Measurements from ENCODE around the gene KIF26B.
"Not testable (repeated sequence)": the region's sequence is repeated elsewhere in the genome, so short reads cannot be mapped to it uniquely, and the experiment has no call there.

The KIF26B gene

DNA sequence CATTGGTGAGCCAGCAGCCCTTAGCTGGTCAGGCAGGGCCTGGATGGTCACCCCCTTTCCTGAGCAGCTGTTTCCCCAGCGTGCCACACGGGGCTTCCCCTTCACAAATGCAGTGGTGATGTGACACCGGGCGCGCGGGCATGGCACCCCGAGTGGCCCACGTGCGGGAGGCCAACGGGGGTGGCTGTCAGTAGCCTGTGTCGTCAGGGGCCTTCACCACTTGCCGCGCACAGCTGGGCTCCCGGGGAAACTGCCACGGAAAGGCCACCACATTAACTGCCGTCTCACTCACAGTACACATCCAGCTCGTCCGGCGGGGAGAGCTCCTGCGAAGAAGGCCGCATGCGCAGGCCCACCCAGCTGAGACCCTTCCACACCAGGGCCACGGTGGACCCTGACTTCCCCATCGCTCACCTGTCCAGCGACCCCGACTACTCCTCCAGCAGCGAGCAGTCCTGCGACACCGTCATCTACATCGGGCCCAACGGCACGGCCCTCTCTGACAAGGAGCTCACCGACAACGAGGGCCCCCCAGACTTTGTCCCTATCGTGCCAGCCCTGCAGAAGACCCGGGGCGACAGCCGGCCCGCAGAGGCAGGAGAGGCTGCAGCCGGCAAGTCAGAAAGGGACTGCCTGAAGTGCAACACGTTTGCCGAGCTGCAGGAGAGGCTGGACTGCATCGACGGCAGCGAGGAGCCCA is 530.5 kb downstream of the KIF26B start:
- DNase-seq (ENCODE audit: low read depth), result no peak

DNA sequence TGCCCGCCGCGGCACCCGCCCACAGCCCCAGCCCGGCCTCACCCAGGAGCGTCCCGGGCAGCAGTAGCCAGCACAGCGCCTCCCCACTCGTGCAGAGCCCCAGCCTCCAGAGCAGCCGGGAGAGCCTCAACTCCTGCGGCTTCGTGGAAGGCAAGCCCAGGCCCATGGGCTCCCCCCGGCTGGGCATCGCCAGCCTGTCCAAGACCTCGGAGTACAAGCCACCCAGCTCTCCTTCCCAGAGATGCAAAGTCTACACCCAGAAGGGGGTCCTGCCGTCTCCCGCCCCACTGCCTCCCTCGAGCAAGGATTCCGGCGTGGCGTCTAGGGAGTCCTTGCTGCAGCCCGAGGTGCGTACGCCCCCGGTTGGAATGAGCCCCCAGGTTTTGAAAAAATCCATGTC is 531.2 kb downstream of the KIF26B start:
- no peak for DNase-seq (ENCODE audit: low read depth)

GRCh38 chr1:245686446-245687030 is 531.8 kb downstream of the KIF26B start:
- no peak for DNase-seq (ENCODE audit: low read depth)

DNA sequence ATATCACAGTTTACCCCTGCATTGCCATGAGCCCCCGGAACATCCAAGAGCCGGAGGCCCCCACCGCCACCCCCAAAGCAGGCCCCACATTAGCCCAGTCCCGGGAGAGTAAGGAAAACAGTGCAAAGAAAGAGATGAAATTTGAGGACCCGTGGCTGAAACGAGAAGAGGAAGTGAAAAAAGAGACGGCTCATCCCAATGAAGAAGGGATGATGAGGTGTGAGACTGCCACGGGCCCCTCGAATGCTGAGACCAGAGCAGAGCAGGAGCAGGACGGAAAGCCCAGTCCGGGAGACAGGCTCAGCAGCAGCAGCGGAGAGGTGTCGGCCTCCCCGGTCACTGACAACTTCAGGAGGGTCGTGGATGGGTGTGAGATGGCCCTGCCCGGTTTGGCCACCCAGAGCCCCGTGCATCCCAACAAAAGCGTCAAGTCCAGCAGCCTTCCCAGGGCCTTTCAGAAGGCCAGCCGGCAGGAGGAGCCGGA is 532.4 kb downstream of the KIF26B start:
- no peak for DNase-seq (ENCODE audit: low read depth)

DNA sequence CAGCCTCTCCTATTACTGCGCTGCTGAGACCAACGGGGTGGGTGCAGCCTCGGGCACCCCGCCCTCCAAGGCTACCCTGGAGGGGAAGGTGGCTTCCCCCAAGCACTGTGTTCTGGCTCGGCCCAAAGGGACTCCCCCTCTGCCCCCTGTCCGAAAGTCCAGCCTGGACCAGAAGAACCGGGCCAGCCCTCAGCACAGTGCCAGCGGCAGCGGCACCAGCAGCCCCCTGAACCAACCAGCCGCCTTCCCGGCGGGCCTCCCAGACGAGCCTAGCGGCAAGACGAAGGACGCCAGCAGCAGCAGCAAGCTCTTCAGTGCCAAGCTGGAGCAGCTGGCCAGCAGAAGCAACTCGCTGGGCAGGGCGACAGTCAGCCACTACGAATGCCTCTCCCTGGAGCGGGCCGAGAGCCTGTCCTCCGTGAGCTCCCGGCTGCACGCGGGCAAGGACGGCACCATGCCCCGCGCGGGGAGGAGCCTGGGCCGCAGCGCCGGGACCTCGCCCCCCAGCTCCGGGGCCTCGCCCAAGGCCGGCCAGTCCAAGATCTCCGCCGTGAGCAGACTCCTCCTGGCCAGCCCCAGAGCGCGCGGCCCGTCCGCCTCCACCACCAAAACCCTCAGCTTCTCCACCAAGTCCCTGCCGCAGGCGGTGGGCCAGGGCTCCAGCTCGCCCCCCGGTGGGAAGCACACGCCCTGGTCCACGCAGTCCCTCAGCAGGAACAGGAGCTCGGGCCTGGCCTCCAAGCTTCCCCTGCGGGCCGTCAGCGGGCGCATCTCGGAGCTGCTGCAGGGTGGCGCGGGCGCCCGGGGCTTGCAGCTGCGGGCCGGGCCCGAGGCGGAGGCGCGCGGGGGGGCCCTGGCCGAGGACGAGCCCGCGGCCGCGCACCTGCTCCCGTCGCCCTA is 533.1 kb downstream of the KIF26B start:
- no peak for DNase-seq (ENCODE audit: low read depth)

DNA sequence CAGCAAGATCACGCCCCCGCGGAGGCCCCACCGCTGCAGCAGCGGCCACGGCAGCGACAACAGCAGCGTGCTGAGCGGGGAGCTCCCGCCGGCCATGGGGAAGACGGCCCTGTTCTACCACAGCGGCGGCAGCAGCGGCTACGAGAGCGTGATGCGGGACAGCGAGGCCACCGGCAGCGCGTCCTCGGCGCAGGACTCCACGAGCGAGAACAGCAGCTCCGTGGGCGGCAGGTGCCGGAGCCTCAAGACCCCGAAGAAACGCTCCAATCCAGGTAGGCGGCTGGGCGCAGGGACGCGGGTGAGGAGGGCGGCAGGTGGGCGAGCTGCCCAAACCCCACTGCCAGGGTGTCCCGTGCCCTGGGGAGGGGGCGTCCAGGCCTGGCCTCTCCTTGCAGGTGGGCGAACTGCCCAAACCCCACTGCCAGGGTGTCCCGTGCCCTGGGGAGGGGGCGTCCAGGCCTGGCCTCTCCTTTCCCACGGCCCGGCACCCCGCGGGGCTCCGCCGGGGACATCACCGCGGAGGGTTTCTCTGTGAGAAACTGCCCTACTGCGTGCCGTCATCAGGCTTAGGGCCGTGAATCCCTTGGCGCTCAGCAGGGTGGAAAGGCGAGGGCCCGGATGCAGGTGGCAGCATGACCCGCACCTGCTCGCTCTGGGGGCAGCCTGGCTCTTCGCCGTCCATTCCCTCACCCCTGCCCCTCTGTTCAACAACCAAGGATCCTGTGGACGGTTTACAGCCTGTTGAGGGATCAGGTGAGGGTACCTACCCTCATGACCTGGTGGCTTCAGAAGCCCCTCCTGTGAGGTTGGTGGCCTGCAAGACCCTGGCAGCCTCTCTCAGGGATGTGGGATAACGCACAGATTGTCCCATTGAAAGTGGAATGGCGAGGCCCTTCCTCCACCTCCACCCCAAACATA is 534.0 kb downstream of the KIF26B start:
- no peak for DNase-seq (ENCODE audit: low read depth)

- no peak for DNase-seq (ENCODE audit: low read depth)
These were observed 535.4 kb downstream of the KIF26B start for GRCh38 chr1:245690156-245690690.

GRCh38 chr1:245690946-245691541 is 536.3 kb downstream of the KIF26B start:
- no peak for DNase-seq (ENCODE audit: low read depth)

DNA sequence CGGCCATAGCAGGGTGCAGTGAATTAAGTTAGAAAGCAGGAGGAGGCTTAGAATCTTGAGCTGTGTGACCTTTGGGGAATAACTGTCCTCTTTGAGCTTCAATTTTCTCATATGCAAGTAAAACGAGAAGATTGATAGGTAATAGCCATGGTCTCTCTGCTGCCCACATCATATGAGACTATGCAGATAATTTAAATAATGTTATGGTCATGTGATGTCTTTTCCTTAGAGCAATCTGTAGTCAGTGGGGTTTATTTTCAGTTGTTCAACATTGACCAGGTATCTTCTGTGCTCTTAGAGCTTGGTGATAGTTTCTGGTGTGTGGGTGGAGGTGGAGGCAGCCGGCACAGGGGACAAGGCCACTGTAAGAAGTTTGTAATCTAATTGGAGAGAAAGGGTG is 537.1 kb downstream of the KIF26B start:
- no peak for DNase-seq (ENCODE audit: low read depth)

DNA sequence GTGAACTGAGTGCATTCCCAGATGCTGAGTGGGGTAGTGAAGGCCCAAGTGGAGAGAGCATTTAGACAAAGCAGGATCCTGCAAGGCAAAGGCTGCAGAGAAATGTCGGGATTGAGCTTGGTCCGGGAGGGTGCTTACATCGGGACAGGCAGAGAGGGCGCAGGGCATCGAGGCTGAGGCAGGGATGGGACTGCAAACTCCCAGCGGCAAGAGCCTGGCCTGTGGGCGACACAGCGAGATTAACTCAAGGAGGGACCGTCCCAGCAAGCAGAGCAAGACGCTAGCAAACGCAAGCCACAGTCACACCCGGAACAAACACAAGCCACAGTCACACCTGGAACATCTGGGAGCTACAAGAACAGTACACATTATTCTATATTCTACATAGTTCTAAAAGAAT is 537.5 kb downstream of the KIF26B start:
- no peak for DNase-seq (ENCODE audit: low read depth)

- DNase-seq (ENCODE audit: low read depth), result no peak
These were observed 538.5 kb downstream of the KIF26B start for GRCh38 chr1:245693116-245693793.

DNA sequence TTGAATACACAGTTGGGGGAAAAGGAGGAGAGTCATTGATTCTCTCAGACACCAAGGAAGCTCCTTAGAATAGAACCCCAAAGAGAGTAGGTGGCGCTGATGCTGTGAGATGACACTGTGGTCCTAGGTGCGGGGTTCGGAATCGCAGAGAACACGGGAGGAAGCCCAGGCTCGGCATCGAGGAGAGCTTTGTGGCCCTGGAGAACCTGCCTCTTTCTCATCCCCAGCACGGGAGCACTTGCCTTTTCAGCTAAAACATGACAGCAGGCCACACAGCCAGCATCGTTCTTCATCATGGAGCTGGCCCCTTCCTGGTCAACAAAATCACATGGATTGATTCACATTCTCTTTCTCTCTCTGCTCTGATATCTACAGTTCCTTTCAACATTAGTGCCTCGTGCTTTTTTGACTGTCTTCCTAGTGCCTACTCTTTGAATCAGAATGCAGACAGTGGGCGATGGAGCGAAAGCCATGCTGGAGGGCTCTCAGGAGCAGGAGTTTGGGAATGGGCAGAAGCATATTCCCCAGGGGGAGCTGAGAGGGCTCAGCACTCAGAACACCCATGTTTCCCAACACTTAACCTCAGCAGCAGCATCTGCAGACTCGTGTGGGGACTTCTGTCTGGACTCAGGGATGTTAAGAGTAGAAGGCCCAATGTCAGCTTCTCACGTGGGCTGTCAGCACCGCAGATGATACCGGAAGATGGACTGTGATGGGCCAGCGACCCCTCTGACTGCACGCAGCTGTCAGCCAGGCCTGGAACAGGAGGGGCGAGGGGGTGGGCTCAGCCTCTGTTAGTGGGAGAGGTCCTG is 539.4 kb downstream of the KIF26B start:
- no peak for DNase-seq (ENCODE audit: low read depth)

DNA sequence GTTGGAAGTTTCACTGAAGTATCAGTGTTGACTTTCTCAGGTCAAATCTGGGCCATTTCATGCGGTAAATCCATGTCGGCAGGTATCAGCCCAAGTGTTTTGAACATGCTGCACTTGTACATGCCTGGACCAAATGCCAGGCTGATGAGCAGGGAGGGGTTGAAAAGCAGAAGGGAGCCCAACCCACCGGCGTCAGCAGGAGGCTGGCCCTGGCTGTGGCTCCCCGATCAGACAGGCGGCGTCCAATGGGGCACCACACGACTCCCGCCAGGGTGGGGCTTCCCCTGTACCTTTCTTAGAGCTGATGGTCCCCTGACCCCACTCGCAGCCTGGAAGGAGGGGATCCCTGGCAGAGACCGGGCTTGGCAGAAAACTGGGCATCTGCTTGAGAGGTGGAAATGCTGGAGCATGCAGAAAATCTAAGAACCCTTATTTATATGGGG is 540.0 kb downstream of the KIF26B start:
- no peak for DNase-seq (ENCODE audit: low read depth)

DNA sequence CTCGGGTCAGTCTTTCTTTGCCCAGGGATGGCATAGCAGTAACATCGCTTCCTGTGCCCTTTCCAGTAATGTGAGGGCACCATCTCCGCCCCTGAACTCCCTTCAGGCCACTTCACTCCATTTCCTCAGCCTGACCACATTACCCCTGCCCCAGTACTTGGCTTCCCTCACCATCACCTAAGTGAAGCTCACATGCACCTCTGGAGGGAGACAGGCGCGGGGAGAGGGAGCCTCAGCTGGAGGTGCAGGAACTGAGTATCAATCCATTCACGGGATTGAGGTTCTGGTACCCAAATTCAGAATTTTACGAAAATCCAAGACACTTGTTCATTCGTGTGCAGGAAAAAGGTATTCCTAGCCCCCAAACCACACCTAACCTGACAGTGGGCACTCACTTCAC is 540.4 kb downstream of the KIF26B start:
- DNase-seq (ENCODE audit: low read depth), result no peak

DNA sequence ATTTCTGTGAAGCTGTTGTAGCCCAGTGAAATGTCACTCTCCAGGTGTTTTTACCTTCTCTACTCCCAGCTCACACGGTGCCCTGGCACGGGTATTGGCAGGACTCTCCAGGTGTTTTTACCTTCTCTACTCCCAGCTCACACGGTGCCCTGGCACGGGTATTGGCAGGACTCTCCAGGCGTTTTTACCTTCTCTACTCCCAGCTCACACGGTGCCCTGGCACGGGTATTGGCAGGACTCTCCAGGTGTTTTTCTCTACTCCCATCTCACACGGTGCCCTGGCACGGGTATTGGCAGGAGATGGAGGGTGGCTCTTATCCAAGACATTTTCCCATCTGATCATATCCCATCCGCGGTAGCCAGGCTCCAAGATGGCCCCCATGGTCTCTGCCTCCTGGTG is 540.9 kb downstream of the KIF26B start:
- not testable (repeated sequence) for DNase-seq (ENCODE audit: low read depth)

DNA sequence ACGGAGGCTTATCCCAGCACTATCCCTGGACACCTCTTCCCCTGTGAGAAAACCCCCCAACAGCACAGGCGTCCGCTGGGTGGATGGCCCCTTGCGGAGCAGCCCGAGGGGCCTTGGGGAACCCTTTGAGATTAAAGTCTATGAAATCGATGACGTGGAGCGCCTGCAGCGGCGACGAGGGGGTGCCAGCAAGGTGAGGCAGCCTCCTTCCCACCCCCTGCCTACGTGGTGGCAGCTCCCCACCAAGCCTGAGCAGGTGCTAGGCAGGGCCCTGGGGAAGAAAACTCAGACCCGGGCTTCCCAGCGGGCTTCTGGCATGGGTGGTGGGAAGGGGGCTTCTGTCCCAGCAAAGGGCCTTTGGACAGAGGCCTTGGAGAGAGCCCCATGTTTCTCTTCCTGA is 543.3 kb downstream of the KIF26B start:
- DNase-seq (ENCODE audit: low read depth), result no peak

DNA sequence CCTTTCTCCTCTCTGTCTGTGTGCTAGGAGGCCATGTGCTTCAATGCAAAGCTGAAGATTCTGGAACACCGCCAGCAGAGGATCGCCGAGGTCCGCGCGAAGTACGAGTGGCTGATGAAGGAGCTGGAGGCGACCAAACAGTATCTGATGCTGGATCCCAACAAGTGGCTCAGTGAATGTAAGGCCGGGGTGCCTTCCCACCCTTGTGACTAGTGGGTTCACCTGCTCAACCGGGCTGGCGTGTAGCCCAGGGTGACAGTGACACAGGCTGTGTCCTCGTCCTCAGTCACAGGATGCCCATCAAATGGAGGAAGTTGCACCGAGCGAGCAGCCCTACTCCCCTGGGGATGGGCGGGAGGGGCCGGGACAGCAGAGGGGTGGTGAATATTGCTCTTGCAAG is 544.1 kb downstream of the KIF26B start:
- no peak for DNase-seq (ENCODE audit: low read depth)

- DNase-seq (ENCODE audit: low read depth), result no peak
These were observed 545.8 kb downstream of the KIF26B start for GRCh38 chr1:245700631-245701030.

DNA sequence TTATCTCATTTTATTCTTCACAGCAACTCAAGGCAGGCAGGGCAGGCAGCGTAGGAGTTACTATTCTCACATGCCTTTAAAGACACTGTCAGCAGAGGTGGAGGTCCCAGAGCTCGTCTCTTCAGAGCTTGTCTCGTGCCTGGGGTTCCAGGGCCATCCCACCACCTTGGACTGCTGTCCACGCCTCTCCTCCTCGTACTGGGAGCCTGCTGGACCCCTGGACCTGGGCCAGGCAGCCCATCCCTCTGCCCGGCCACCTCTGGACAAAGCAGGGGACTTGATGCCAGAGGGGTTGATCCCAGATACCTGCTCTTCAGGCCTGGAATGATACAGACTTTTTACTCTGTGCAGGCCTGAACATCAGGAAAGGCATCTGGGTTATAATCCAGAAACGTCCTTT is 546.8 kb downstream of the KIF26B start:
- no peak for DNase-seq (ENCODE audit: low read depth)

DNA sequence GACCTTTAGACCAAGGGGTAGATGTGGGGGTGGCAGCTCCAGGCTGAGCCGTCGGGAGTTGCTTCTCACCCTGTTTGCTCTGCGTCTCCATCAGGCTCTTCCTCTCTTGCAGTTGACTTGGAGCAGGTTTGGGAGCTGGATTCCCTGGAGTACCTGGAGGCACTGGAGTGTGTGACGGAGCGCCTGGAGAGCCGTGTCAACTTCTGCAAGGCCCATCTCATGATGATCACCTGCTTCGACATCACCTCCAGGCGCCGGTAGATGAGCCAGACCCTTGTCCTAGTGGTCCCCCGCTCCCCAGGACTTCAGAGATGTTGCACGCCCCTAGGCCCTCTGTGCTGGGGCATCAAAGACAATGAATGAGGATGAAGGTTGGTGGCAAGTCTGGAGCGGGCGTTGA is 547.6 kb downstream of the KIF26B start:
- no peak for DNase-seq (ENCODE audit: low read depth)

All from CMK (cell line).